SK-N-DZ (cell line): ENCODE results near the gene ANKRD29.
"Not testable (repeated sequence)": the region's sequence is repeated elsewhere in the genome, so short reads cannot be mapped to it uniquely, and the experiment has no call there.

ENCODE experiments used
- DNase-seq: peaks from one replicate; pipeline ENCODE4 v3.0.0-alpha.2; 2015; ENCODE audit warnings: low spot score

Gene ANKRD29

GRCh38 chr18:23584019-23584983, 78.4 kb downstream of the ANKRD29 start:
- no peak for DNase-seq

DNA sequence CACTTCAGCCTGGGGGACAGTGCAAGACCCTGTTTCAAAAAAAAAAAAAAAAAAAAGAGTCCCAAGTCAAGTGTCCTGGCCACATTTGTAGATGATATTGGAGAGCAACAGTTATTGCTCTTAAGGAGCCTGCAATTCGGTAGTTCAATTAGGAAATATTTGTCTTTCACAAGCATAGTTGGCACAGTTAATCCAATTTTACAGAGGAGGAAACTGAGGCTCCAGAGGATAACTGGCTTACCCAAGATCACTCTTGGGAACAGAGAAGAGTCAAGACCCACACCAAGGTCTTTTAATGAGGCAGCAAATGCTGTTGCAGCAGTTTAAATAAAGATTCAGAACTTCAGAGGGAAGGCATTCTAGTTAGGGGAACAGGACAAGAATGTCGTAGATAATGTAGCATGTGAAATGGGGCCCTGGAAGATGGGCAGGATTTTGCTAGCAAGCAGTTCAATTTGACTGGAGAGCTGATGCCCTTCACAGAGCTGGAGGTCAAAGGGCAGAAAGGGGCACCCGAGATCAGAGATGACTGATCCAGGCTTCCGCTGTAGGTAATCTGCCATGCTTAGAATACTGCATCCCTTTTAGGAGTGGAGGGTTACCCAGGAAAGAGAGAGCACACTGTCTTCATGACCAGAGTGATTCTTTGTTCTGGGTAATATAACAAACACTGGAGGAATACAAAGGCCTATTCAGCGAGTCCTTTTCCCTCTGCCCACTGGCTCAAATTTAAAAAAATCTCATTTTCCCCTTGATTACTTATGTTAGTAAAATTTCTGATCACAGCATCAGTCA, 79.4 kb downstream of the ANKRD29 start:
- DNase-seq, result no peak

GRCh38 chr18:23580677-23581367, 81.9 kb downstream of the ANKRD29 start:
- no peak for DNase-seq

GRCh38 chr18:23578891-23579653, 83.6 kb downstream of the ANKRD29 start:
- no peak for DNase-seq

DNA sequence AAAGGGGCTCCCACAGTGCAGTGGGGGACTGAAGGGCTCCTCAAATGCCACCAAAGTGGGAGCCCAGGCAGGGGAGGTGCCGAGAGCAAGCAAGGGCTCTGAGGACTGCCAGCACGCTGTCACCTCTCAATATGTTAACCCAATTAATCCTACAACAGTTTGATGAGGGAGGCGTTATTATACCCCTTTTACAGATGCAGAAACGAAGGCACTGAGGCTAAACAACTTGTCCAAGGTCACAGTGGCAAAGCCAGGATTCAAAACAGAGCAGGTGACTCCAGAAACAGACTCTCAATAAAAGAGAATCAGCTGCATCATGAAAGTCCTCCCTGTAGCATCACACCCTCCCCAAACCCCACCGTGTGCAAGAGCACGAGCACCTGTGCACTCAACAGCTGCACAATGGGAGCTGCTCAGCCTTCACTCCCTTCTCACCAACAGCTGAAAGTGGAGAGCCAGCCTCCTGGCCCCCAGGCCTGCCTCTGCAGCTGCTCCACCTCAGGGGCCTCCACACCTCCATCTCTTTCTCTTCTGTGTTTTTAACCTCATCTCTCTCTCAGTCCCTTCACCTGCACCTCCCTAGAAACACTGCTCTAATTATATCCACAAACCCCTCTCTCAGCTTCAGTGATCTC, 84.5 kb downstream of the ANKRD29 start:
- DNase-seq, result no peak

- DNase-seq, result not testable (repeated sequence)
Observed at GRCh38 chr18:23577521-23577920, 85.2 kb downstream of the ANKRD29 start.

- no peak for DNase-seq
Observed at GRCh38 chr18:23575309-23575651, 87.4 kb downstream of the ANKRD29 start.

DNA sequence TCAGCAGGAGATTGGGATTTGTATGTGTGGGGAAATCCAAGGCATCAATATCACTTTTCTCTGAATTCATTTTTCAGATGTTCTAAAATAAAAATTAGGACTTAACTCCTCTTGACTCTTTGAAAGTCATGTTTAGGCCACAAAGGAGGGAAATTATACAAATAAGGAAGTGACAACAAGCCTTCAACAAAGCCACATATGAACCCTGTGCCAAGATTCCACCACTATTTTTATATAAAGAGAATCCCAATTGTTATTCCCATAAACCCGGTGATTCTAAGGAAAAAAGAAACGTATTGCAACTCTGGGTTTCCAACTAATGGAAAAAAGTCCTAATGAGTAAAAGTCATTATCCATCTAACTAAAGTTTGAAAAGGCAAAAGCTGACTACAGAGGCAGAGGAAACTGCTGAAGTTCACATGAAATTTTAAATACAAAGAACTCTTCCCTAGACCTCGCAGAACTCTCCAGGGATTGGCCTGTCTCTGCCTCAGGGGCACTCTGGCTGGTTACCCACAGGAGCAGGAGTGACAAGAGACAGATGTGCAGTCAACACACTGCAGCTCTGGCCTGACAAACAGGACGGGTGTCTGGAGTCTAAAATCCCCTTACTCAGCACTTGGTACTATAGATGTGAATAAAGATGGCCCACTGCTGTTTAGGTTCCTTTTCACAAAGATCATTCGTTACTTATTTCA, 88.0 kb downstream of the ANKRD29 start:
- peak; percentile 41 for DNase-seq

DNA sequence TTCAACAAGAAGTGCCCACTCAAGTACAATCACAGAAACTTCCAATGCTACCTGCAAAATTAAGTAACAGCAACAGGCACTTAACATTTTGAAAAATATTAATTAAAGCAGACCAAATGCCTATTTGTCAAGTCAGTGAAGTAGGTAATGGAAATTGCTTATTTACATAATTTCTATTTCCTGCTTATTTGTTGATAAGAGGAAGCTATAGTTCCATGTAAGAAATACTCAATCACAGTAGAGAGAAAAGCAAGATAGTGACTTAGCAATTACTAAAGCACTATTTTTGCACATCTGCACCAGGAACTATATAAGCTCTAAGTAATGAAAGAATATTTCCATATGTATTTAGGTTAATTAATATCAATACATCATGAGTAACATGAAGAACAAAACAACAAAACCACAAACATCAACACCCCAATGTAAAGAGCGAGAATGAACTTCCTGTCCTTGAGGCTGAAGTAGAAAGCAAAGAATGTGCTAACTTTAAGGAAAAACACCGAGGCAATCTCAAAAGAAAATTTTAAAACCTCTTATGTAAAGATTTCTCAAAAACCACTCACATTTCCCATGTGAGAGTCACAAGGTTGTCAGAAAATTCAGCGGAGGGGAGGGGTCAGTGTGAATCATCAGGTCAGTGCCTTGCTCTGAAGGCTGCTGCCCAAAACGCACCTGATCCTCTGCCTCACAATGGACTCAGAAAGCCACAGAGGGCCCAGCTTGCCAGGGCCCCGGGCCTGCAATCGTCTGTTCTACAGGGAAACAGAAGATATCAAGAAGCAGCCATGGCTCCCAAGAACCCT, 88.9 kb downstream of the ANKRD29 start:
- no peak for DNase-seq

DNA sequence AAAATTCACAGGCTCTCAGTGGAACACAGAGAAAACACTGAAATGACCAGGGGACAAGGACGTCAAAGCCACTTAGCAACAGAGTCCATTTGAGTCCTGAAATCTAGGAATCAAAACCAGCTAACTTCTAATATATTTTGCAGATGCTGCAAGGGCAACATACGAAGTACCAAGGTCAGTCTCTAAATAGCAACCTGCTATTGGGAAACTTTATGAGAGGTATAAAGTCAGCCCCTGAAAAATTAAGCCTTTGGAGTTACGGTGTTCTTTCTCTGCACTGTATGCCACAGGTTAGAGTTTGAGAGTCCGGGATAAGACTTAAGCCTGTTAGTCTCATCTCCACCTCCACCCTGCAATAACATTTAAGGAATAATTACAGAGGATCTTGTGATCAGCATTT, 89.7 kb downstream of the ANKRD29 start:
- no peak for DNase-seq

DNA sequence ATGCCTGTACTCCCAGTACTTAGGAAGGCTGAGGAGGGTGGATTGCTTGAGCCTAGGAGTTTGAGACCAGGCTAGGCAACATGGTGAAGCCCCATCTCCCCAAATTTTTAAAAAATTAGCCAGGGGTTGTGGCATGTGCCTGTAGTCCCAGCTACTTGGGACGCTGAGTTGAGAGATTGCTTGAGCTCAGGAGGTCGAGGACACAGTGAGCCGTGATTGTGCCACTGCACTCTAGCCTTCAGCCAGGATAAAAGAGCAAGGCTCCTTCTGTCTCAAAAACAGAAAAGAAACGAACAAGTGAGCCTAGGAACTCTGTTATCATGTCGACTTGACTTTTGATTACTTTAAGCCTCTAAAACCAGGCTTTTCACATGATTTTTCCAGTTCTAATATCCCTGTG, 90.1 kb downstream of the ANKRD29 start:
- DNase-seq, result no peak

DNA sequence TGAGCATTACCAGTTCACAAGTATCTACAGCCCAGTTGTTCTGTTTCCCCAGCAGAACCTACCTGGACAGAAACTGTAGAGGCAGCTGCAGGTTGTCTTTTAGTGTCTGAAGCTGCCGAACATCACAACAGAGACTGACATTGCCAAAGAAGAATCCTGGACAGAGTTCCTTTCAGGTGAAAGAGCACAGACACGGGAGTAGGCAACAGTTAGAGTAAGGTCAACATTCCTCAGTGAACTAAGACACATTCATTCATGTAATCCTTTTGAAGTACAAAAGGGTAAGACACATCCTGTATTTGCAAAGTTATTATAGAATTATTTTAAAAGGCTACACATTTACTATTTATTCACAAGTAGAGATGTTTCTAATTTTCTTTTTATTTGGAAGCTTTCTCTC, 90.7 kb downstream of the ANKRD29 start:
- DNase-seq, result no peak

- no peak for DNase-seq
Observed at GRCh38 chr18:23570912-23571504, 91.7 kb downstream of the ANKRD29 start.

GRCh38 chr18:23569299-23570063, 93.2 kb downstream of the ANKRD29 start:
- no peak for DNase-seq

DNA sequence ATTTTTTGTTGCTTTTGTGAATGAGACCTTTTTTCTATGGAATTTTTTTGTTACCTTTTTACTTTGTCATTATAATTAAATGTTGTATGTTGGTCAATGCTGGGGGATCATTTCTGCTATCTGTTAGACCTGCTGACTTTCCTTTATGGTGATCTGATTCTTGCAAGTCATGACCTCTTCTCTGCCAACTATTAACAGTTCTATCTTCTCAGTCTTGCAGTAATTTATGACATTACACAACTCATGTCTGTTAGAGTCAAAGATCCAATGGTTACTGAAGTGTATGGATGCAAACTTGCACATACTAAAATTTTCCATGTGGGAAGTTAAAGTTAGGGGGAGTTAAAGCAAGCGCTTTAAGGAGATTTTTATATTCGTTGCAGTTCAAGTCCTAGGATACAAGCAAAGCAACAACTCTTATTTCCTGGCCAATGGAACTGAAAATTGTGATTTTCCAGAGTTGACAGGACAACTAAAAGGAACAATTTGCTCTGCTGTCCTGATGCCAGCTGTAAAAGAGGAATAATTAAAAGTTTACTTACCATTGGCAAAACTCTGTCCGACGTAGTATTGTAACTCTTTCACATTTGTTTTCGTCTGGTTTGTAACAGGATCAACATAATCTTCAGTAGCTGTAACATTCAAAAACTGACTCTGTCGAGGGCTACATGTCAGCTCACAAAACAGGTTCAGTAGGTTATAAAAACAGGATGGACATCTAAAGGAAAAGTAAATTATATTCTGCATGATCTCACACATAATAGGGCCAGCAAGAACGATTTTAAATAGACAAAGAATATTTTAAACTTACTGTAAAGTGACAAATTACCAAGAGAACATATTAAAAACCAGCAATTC, 94.2 kb downstream of the ANKRD29 start:
- no peak for DNase-seq

DNA sequence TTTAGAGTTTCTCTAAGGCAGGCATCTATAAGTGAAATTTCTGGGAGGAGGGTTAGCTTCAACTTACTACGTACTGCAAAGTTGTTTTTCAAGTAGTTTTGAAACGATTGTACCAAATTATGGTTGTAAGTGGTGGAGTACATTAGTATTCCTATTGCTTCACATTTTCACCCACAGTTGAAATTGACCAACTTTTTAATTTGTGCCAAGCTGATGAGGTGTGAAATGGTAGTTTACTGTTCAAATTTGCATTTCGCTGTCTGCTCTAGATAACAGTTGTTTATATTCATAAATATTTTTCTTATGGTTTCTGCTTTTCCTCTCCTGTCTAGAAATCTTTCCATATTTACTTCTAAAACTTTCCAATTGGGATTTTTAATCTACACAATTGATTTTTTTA, 95.0 kb downstream of the ANKRD29 start:
- DNase-seq, result no peak

DNA sequence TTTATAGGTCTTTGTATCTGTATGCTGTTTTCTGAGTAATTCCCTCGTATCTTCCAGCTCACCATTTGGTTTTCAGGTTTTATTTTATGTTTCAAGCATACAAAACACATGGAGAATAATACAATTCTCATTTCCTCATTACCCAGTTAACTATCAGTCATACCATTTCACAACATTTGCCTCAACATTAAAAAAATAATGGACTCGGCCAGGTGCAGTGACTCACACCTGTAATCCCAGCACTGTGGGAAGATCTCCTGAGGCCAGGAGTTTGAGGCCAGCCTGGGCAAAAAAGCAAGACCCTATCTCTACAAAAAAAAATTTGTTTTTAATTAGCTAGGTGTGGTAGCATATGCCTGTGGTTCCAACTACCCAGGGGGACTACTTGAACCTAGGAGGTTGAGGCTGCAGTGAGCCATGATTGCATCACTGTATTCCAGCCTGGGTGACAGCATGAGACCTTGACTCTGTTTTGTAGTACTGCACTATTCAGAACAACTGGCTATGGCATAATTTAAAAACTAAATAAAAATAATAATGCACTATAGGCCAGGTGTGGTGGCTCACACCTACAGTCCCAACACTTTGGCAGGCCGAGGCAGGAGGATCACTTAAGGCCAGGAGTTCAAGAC, 96.7 kb downstream of the ANKRD29 start:
- DNase-seq, result no peak
